ENCODE results near the gene MGLL.
A peak's percentile ranks its signal among the peaks of the same experiment; 100 is the strongest.
"Not testable (repeated sequence)": the region's sequence is repeated elsewhere in the genome, so short reads cannot be mapped to it uniquely, and the experiment has no call there.

The MGLL gene

DNA sequence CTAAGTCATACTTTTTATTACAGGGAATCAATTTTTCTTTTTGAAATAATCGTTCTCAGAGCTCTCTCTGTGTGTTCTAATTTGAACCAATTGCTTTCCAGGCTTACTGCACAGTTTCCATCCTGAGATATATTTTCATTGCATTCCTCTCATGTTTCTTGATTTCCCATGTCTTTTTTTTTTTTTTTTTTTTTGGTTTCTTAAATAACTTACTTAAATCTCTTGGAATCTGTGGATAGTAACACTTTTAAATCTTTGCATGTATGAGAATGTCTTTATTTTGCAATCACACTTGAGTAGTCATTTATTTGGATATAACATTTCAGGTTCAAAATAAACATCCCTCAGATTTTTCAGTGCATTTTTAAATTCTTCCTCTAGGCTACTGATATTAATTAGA is 164.1 kb downstream of the MGLL start:
- no peak for DNase-seq (ENCODE audit: low spot score)

DNA sequence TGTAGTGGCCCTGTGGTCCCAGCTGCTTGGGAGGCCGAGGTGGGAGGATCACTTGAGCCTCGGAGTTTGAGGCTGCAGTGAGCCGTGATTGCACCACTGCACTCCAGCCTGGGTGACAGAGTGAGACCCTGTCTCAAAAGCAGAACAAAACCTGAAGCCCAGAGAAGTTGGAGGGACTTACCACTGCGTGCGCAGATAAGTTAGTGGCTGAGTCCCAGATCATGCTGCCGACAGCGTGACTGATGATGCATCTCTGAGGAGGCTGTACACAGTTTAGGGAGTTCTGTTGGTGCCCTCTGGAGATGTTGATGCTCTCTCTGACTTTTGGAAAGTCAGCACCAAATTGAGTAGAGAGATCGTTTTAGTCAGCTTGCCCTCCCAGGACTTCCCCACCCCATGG is 165.4 kb downstream of the MGLL start:
- DNase-seq (ENCODE audit: low spot score), result no peak

DNA sequence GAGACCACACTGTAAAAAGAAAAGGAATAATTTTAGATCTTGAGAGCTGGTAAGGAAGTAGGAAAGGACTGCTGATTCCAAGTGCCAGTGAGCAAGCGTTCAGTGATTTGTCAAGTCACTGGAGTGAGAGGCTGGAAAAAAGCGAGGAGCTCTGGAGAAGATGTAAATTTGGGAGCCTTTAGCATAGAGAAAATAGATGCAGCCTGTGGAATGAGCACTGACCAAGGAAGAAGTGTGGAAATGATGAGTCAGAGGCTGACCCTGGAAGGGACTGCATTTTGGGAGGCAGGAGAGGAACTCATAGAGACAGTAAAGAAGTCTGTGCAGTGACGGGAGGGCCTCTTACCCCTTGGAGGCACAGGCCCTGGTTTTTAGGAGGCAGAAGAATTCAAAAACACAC is 166.7 kb downstream of the MGLL start:
- DNase-seq (ENCODE audit: low spot score), result no peak

DNA sequence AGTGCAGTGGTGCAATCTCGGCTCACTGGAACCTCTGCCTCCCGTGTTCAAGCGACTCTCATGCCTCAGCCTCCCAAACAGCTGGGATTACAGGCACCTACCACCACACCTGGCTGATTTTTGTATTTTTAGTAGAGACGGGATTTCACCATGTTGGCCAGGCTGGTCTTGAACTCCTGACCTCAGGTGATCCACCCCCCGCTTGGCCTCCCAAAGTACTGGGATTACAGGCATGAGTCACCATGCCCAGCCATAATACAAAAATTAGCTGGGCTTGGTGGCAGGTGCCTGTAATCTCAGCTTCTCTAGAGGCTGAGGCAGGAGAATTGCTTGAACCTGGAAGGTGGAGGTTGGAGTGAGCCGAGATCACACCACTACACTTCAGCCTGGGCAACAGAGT is 167.3 kb downstream of the MGLL start:
- not testable (repeated sequence) for DNase-seq (ENCODE audit: low spot score)

DNA sequence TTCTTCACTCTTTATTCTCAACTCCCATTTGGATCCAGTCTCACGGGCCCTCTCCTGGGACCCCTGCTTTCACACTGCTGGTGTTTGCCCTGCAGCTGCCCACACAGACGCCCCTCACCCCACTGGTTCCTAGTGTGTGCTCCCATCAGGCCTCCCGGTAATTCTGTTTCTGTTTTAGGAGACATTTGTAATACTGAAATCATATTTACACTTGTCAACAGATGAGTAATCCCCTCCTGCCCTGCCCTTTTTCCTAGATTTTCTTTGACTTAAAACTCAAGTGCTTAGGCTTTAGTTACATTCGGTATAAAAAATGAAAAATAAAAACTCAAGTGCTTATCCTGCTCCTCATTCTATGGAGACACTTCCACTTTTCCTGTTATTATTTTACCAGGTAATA is 167.9 kb downstream of the MGLL start:
- no peak for DNase-seq (ENCODE audit: low spot score)

DNA sequence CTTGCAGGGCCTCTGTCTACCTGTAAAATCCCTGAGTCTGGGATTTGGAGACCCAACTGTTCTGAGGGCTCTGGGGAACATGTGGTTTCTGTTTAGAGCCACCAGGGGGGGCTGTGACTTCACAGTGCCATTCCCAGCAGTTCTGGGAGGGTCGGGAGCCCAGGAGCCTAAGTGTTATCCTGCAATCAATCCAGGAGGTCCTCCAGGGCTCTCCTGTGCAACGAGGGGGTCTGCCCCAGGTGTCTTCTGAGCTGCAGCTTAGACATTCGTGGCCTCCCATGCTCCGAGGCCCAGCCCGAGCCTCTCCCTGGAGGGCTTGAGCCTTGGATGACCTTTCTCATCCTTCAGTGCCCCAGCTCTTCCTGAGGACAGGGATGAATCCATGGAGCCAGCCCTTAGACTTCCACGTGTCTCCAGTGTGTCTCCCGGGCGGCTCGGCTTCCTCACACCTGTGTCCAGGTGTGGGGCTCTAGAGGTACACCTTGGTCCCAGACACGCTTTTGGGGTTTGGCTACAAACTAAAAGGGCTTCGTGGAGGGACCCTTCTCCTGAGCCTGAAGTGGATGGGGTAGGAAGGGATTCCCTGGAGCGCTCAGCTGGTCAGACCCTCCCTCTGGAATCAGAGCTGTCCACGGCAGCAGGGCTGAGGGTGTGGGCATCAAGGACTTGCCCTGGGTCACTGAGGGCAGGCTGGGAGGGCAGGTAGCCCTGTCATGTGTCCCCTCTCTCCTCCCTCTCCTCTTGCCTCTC is 169.9 kb downstream of the MGLL start:
- DNase-seq (ENCODE audit: low spot score), result peak; percentile 75

DNA sequence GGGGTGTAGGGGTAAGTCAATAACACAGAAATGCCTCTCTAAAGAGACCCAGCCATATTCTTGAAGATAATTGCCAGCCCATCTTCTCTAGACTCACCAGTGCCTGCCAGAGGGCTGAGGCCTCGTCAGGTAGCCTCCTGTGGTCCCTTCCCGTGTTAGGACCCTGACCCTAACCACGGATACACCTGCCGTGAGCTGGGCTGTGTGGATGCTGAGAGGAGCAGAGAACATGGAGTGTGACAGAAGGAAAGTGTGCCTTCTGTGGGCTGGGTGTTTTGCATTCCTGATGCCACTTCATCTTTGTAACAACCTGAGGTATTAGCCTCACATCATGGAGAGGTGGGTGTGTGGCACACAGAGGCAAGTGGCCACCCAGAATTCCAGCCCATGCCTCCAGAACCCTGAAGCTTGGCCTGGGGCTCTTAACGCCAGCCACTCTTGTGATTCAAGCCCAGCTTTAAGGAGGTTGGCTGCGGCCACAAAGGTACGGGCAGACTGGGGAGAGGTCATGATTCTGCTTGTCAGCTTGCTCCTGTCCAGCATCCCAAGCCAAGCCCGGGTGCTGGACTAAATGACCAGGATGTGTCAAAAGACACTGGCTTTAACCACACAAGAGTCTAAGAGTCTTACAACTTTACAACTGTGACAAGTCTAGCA is 170.7 kb downstream of the MGLL start:
- DNase-seq (ENCODE audit: low spot score), result no peak

DNA sequence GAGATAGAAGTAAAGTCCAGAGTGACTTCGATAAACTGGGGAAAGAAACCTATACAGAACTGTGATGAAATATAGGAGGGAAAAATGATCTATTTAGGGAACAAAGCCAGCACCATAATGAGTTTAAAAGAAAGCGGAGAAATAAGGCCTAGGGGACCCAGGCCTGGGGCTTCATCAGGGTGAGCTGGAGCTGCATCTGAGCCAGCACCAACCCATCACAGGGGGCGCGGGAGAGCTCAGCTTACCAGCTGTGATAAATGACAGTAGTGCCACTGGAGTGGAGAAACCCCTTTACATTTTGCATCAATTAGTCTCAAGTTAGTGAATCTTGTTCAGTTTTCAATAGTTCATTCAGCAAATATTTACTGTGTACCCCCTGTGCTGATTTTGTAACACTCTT is 172.1 kb downstream of the MGLL start:
- DNase-seq (ENCODE audit: low spot score), result no peak

DNA sequence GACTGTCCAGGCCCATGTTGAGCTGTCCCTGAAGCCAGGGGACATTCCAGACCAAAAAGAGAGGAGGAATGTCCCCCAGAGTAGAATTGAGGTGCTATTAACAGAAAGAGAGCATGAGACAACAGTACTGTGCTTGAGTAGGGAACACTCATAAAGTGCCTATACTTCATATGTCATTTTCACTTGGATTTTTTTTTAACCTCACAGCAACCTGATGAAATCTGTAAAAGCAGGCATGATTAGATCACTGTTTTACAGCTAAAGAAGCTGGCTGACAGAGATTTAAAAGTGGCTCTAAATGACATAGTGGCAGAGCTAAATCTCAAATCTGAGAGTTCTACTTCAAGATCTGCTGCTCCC is 174.5 kb downstream of the MGLL start:
- DNase-seq (ENCODE audit: low spot score), result no peak

DNA sequence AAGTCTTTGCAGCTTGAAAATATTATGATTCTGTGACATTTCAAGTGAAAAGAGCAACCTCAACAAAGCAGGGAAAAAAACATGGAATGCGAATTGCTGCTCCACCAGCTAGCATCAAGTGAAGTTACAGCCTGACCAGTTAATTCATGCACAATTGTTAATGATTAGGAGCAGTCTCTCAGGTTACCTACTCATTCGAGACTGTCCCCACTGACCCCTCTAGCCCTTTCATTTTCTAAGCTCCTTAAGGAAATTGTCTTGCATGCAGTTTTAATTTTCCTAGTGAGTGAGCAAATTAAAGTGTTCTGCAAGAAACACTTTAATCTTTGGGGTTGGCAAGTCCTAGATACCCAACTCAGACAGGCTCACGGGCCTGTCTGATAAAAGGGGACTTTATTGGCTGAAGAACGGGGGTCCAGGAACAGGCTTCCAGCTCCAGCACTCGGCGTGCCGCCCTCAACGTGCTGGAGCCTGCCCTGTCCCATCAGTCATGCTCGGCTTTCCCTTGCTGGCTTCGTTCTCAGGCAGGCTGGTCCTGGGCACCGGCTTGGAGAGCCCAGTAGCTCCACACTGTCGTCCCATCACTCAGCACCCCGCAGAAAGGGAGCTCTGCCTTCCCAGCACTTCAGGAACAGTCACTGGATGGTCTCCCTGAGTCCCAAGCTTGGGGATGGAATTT is 175.0 kb downstream of the MGLL start:
- DNase-seq (ENCODE audit: low spot score), result no peak

DNA sequence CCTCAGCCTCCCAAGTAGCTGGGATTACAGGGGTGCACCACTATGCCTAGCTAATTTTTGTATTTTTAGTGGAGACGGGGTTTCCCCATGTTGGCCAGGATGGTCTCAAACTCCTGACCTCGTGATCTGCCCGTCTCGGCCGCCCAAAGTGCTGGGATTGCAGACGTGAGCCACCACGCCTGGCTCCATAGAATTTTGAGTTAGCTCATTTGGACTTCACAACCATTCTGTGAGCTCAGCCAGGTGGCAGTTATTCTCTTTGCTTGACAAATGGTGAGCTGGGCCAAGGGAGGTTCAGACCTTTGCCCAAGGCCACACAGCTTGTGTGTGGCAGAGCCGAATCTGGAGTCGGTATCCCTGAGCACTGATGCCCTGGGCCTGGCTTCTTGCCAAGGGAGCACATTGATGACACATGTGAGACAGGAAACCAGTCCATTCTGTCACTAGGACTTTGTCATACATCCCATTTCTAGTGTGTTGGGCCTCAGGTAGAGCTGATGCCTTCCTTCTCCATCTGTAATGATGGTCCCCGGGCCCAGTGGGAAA is 175.7 kb downstream of the MGLL start:
- no peak for DNase-seq (ENCODE audit: low spot score)

DNA sequence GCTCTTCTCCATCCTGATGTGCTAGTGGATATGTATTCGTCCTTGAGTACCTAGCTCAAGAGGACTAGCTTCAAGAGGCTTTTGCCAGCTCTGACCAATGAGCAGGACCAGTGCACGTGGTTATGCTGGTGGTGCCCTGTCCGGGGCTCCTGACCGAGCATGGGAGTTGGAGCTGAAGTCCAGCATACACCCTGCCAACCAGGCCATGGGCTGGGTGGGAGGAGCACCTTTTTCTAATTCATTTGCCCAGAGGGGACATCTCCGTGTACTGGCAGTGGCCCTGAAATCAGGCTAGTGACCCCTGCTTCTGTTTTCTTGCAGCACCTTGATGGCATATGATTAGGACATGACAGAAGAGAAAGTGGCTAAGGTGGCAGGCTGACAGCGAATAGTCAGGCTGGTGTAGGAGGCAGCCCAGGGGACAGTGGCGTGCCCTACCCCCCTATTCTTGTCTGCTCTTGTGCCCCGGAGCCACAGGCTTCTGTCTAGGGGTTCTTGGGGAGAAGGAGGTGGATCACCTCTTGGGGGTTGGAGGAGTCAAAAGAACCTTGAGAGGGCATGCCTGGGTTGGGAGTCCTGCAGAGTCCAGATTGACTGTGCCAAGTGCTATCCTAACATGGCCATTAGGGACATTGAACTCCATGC is 176.8 kb downstream of the MGLL start:
- no peak for DNase-seq (ENCODE audit: low spot score)

DNA sequence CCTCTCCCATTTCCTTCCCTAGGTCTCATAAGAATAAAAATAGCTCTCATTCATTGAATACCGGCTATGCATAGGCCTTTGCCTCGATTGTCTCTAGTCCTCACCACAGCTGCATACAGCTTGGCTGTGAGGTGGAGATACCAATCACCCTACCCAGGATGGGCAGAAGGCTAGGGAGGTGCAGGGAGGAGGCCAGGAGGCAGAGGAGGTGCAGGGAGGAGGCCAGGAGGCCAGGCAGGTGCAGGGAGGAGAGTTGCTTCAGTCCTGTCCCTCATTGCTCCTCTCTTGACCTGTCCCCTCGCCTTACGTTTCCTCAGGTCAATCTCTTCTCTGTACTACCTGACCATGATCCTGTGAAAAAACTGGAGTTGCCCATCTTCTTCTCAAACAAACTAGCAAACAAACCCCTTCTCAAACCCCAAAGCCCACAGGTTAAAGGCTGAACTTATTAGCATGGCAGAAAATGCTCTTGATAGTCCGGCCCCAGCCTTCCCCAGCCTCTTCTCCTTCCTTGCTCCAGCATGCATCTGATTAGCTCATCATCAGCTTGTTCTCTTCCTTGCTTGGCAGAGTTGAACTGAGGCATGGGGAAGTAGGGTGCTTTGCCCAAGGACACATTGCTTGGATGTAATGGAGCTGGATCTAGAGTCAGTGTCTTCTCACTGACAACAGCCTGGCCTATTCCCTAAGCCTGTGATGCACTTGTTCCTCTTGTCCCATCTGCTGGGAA is 177.5 kb downstream of the MGLL start:
- DNase-seq (ENCODE audit: low spot score), result no peak

DNA sequence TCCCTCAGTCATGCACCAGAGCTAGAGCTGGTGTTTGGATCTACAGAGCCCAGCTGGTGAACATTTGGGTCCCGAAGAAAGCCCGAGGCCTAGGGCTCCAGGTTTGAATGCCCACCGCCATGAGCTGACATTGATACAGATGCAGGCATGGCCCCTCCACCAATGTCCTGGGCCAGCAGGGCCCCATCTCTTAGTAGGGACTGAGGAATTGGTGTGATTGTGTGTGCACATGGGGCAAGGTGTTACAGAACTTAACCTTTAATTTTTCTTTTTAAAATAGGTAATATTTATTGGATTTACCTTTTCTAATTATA is 182.3 kb downstream of the MGLL start:
- DNase-seq (ENCODE audit: low spot score), result no peak

DNA sequence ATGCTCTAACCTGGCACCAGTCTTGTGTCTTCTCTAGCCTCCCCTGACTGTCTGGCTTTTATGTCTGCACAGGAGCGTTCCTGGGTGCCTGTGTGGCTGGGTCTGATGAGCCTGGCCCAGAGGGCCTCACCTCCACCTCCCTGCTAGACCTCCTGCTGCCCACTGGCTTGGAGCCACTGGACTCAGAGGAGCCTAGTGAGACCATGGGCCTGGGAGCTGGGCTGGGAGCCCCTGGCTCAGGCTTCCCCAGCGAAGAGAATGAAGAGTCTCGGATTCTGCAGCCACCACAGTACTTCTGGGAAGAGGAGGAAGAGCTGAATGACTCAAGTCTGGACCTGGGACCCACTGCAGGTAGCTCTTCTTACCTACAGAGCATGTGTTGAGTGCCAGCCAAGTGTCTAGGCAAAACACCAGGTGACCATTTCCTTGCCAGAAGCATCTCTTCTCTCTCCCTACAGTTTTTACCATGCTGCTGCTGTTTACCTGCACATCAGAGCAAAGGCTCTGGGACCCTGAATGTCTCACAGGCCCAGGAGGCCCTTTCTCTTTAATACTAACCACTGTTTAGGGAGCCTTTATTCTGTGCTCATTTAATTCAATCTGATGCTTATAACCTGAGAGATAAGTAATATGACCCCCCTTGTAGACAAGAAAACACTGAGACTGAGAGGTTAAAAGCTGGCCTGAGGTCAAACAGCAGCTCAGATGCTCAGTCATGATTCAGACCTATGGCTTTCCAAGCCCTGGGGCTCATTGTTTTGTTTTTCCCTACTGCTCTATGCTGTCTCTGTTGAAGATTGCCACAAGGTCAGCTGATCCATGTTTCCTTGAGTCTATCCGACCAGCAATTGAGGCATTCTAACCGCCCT is 182.9 kb downstream of the MGLL start:
- DNase-seq (ENCODE audit: low spot score), result no peak

All from Ammon's horn (tissue), 1 donor.